ENCODE results near the gene FRMD8. TPM values are rescaled to one million over a fixed set of nuclear protein-coding genes. Genes with fewer than 3 reads are reported as not detected.
A peak's percentile ranks its signal among the peaks of the same experiment; 100 is the strongest.

The FRMD8 gene
- total RNA-seq, 1 donor from 2014 or later = 70.6 TPM

- Mint-ChIP-seq H3K27ac (peak overlapping the region; percentile 92), H3K4me3 (peak overlapping the region; percentile 74), H3K27me3 (no peaks in the 10 kb centered on the region), H3K9me3 (no peaks in the 10 kb centered on the region), H3K4me1 (peaks cover 78% of the 10 kb centered on the region), H3K36me3 (ENCODE audit: low read depth) (peaks cover 20% of the 10 kb centered on the region)
- no peak for DNase-seq
- intact Hi-C loops (cut with micrococcal nuclease) = no loop called here
- no peak for TF ChIP-seq CTCF (IDR thresholded peaks at IDR 0.05)
- ATAC-seq (ENCODE audit: low read depth) = peak; percentile 8
- CTCF ChIA-PET = interaction anchor here (1.3 to 1.8 kb wide), 2 partner anchors 10 to 26 kb away, joined by 4 to 6 read pairs; no protein-coding TSS in a partner anchor
- POLR2A ChIA-PET = interaction anchor here (0.9 to 11.6 kb wide), 9 partner anchors 21 to 109 kb away, joined by 3 to 535 read pairs (median 65); partner anchors contain the start of genes DPF2, MALAT1 and NEAT1
Observed at GRCh38 chr11:65442842-65443331, 56.5 kb downstream of the FRMD8 start.

GRCh38 chr11:65444314-65445051 lies 58.0 kb downstream of the FRMD8 start:
- Mint-ChIP-seq H3K27ac (peak overlapping the region; percentile 92), H3K27me3 (no peaks in the 10 kb centered on the region), H3K4me1 (peaks cover 77% of the 10 kb centered on the region), H3K4me3 (no peak overlapping the region), H3K9me3 (no peaks in the 10 kb centered on the region), H3K36me3 (ENCODE audit: low read depth) (peaks cover 11% of the 10 kb centered on the region)
- TF ChIP-seq CTCF (IDR thresholded peaks at IDR 0.05) = no peak
- intact Hi-C loops (cut with micrococcal nuclease) = no loop called here
- POLR2A ChIA-PET = interaction anchor here (0.5 to 11.6 kb wide), 15 partner anchors 11 to 194 kb away, joined by 3 to 535 read pairs (median 5); partner anchors contain the start of genes DPF2, MALAT1 and NEAT1
- no peak for DNase-seq
- ATAC-seq (ENCODE audit: low read depth) = no peak
- CTCF ChIA-PET = interaction anchor here (0.7 to 1.5 kb wide), 3 partner anchors 14 to 66 kb away, joined by 3 to 4 read pairs (median 3); no protein-coding TSS in a partner anchor

- CTCF ChIA-PET = no interaction called here
- no peak for TF ChIP-seq CTCF (IDR thresholded peaks at IDR 0.05)
- Mint-ChIP-seq H3K4me1 (peaks cover 70% of the 10 kb centered on the region), H3K27me3 (no peaks in the 10 kb centered on the region), H3K9me3 (no peaks in the 10 kb centered on the region), H3K4me3 (no peak overlapping the region), H3K27ac (peak overlapping the region; percentile 72), H3K36me3 (ENCODE audit: low read depth) (peaks cover 11% of the 10 kb centered on the region)
- intact Hi-C loops (cut with micrococcal nuclease) = no loop called here
- ATAC-seq (ENCODE audit: low read depth) (no peak), DNase-seq (no peak)
- POLR2A ChIA-PET = interaction anchor here (0.5 to 11.6 kb wide), 8 partner anchors 15 to 57 kb away, joined by 3 to 535 read pairs (median 6); partner anchors contain the start of genes MALAT1 and NEAT1
Observed at GRCh38 chr11:65445101-65445603, 58.7 kb downstream of the FRMD8 start.

GRCh38 chr11:65445604-65446445 lies 59.4 kb downstream of the FRMD8 start:
- no peak for DNase-seq
- H3K9me3 Mint-ChIP-seq = no peaks in the 10 kb centered on the region
- no peak overlapping the region for H3K4me3 Mint-ChIP-seq
- ChIA-PET CTCF (no interaction called here), POLR2A (interaction anchor here (0.5 to 11.6 kb wide), 9 partner anchors 9 to 87 kb away, joined by 3 to 535 read pairs (median 5); partner anchors contain the start of genes MALAT1 and NEAT1)
- H3K27ac Mint-ChIP-seq = peak overlapping the region; percentile 16
- peaks cover 64% of the 10 kb centered on the region for H3K4me1 Mint-ChIP-seq
- intact Hi-C loops (cut with micrococcal nuclease) = no loop called here
- H3K36me3 Mint-ChIP-seq (ENCODE audit: low read depth) = peaks cover 10% of the 10 kb centered on the region
- no peak for TF ChIP-seq CTCF (IDR thresholded peaks at IDR 0.05)
- no peak for ATAC-seq (ENCODE audit: low read depth)
- no peaks in the 10 kb centered on the region for H3K27me3 Mint-ChIP-seq
